GM12891 (cell line): ENCODE data around the gene LCOR.

Experiments used
- PAX5 ChIP-seq: IDR thresholded peaks from 2 replicates; pipeline ENCODE4 v1.6.1; 2011; ENCODE audit warnings: low read length, moderate library complexity, mild to moderate bottlenecking; ENCODE audit not compliant: insufficient read depth, severe bottlenecking
- POLR2A ChIP-seq: IDR thresholded peaks from 2 replicates; pipeline ENCODE4 v1.6.1; 2011; ENCODE audit warnings: low read depth, low read length, control low read depth
- POLR2AphosphoS5 ChIP-seq: IDR thresholded peaks from 2 replicates; pipeline ENCODE4 v1.6.1; 2011; ENCODE audit warnings: low read depth, low read length, control low read depth
- SPI1 ChIP-seq: IDR thresholded peaks from 2 replicates; pipeline ENCODE4 v1.6.1; 2011; ENCODE audit warnings: low read depth, low read length, control low read depth
- TAF1 ChIP-seq: IDR thresholded peaks from 2 replicates; pipeline ENCODE4 v1.6.1; 2011; ENCODE audit warnings: low read depth, low read length, control low read depth

DNA sequence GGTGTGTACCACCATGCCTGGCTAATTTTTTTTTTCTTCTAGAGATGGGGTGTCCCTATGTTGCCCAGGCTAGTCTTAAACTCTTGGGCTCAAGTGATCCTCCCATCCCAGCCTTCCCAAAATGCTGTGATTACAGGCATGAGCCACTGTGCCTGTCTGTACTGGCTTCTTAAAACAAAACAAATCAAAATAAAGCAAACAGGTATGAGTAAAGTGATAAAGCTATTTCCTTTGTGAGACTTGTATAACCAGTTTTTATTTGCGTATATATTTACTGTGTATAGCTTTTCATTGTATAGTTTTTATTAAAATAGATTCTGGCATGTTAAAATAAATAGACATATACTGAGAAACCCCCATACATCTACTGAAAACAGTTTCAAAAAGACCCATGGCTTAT, 14.3 kb downstream of the LCOR start:
- no peak for TF ChIP-seq POLR2A
- no peak for TF ChIP-seq TAF1
- no peak for TF ChIP-seq PAX5
- no peak for TF ChIP-seq POLR2AphosphoS5
- TF ChIP-seq SPI1, result no peak
